Measurements from ENCODE around the gene ATP8A2.

DNA sequence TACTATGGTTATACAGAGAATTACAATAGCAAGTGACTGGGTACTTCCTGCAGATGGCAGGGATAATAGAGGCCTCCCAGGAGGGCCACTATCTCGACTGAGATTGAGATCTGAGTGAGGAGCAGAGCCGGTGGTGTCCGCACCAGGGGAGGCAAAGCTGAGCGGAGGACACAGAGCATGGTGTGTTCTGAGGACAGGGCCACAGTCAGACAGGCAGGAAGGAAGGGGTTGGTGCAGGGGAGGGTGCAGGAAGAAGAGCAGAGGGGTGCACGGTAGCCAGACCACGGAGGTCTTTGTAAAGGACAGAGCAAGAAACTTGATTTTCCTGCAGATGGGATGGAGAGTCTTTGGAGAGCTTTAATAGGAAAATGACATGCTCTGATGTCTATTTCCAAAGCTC, 527.7 kb downstream of the ATP8A2 start:
- TF ChIP-seq, protein P1, sequence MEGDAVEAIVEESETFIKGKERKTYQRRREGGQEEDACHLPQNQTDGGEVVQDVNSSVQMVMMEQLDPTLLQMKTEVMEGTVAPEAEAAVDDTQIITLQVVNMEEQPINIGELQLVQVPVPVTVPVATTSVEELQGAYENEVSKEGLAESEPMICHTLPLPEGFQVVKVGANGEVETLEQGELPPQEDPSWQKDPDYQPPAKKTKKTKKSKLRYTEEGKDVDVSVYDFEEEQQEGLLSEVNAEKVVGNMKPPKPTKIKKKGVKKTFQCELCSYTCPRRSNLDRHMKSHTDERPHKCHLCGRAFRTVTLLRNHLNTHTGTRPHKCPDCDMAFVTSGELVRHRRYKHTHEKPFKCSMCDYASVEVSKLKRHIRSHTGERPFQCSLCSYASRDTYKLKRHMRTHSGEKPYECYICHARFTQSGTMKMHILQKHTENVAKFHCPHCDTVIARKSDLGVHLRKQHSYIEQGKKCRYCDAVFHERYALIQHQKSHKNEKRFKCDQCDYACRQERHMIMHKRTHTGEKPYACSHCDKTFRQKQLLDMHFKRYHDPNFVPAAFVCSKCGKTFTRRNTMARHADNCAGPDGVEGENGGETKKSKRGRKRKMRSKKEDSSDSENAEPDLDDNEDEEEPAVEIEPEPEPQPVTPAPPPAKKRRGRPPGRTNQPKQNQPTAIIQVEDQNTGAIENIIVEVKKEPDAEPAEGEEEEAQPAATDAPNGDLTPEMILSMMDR (IDR thresholded peaks at IDR 0.05), result no peak
- no peak for TF ChIP-seq POLR2A (IDR thresholded peaks at IDR 0.05)

Measured in heart left ventricle (tissue), 13 donors.